Measurements from ENCODE around the gene CIDEA. TPM values are rescaled to one million over a fixed set of nuclear protein-coding genes. Genes with fewer than 3 reads are reported as not detected.

Gene CIDEA
- polyA plus RNA-seq, 1 experiment, result 0.17 TPM

DNA sequence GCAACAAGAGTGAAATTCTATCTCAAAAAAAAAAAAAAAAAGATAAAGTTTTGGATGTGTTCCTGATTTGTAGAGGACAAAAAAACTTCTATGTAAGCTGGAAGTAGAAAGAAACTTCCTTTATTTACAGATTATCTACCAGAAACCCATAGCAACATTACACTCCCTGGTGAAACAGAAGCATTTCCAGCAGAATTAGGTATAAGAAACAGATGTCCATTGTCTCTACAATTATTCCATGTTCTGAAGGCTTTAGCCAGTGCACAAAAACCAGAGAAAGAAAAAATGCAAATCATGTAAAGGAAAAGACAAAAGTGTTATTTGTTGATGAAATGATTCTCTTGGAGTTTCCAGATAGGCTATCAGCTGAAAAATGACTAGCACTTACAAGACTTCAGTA is 58.8 kb downstream of the CIDEA start:
- Histone ChIP-seq H3K27ac (ENCODE audit: low read depth, low read length) (no peak overlapping the region), H3K27me3 (ENCODE audit: control insufficient read depth, insufficient read depth, low read length) (no peaks in the 10 kb centered on the region), H3K4me3 (ENCODE audit: low read depth, low read length) (no peak overlapping the region), H3K9me3 (ENCODE audit: control insufficient read depth, insufficient read depth, low read length) (peaks cover 13% of the 10 kb centered on the region)
- DNase-seq (ENCODE audit: low read depth, low spot score), result no peak
- ChIA-PET POLR2A (interaction anchor here (1.0 kb wide), 1 partner anchor 25 kb away, joined by 5 read pairs; no protein-coding TSS in a partner anchor), CTCF (interaction anchor here (0.6 to 2.7 kb wide), 4 partner anchors 11 to 274 kb away, joined by 4 to 18 read pairs (median 10); no protein-coding TSS in a partner anchor)
- TF ChIP-seq, protein P1, sequence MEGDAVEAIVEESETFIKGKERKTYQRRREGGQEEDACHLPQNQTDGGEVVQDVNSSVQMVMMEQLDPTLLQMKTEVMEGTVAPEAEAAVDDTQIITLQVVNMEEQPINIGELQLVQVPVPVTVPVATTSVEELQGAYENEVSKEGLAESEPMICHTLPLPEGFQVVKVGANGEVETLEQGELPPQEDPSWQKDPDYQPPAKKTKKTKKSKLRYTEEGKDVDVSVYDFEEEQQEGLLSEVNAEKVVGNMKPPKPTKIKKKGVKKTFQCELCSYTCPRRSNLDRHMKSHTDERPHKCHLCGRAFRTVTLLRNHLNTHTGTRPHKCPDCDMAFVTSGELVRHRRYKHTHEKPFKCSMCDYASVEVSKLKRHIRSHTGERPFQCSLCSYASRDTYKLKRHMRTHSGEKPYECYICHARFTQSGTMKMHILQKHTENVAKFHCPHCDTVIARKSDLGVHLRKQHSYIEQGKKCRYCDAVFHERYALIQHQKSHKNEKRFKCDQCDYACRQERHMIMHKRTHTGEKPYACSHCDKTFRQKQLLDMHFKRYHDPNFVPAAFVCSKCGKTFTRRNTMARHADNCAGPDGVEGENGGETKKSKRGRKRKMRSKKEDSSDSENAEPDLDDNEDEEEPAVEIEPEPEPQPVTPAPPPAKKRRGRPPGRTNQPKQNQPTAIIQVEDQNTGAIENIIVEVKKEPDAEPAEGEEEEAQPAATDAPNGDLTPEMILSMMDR (IDR thresholded peaks at IDR 0.05; ENCODE audit: low read depth, low read length), result no peak

DNA sequence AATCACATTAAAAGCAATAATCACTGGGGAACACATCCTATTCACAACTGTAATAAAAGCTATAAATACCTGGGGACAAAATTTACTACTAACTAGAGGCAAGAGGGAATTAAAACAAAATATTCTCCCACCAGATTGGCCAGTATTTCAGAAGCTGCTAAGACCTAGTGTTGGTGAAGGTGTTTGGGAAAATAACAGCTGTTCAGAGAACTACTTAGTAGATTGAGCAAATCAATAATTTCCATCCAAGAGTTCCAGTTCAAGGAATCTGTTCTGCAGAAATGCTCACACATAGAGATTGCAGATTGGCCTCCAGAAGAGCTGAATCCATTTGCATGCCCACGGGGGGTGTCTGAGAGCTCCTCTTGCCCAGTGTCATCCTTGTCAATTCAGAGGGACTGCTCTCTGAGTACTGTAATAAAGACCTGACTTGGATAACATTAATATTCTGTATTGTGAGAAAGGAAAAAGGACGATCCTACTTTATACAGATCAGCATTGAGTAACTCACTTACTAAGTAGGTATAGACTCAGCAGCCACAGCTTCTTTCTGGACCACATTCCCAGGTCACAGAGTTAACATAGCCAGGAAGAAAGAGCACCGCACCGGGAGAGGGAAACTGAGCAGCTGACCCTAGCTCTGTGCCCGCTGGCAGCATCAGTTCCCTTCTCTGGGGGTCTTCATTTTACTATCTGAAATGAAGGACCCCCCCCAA is 59.5 kb downstream of the CIDEA start:
- no peak for DNase-seq (ENCODE audit: low read depth, low spot score)
- Histone ChIP-seq H3K27ac (ENCODE audit: low read depth, low read length) (no peak overlapping the region), H3K9me3 (ENCODE audit: control insufficient read depth, insufficient read depth, low read length) (peaks cover 13% of the 10 kb centered on the region), H3K27me3 (ENCODE audit: control insufficient read depth, insufficient read depth, low read length) (no peaks in the 10 kb centered on the region), H3K4me3 (ENCODE audit: low read depth, low read length) (no peak overlapping the region)
- CTCF ChIA-PET, result interaction anchor here (0.6 to 2.7 kb wide), 4 partner anchors 14 to 274 kb away, joined by 3 to 18 read pairs (median 9); no protein-coding TSS in a partner anchor
- TF ChIP-seq, protein P1 (IDR thresholded peaks at IDR 0.05; ENCODE audit: low read depth, low read length), result no peak
- POLR2A ChIA-PET, result interaction anchor here (0.7 to 1.9 kb wide), 3 partner anchors 35 to 63 kb away, joined by 3 to 6 read pairs (median 3); partner anchors contain the start of gene AFG3L2

GRCh38 chr18:12314591-12315305 is 60.6 kb downstream of the CIDEA start:
- H3K27ac ChIP-seq (ENCODE audit: low read depth, low read length), result no peak overlapping the region
- DNase-seq (ENCODE audit: low read depth, low spot score), result no peak
- H3K4me3 ChIP-seq (ENCODE audit: low read depth, low read length), result no peak overlapping the region
- peaks cover 13% of the 10 kb centered on the region for H3K9me3 ChIP-seq (ENCODE audit: control insufficient read depth, insufficient read depth, low read length)
- CTCF ChIA-PET, result interaction anchor here (0.6 to 2.7 kb wide), 6 partner anchors 12 to 275 kb away, joined by 3 to 18 read pairs (median 4); no protein-coding TSS in a partner anchor
- POLR2A ChIA-PET, result interaction anchor here (0.5 to 1.9 kb wide), 3 partner anchors 32 to 62 kb away, joined by 3 to 7 read pairs (median 6); partner anchors contain the start of gene AFG3L2
- TF ChIP-seq, protein P1 (IDR thresholded peaks at IDR 0.05; ENCODE audit: low read depth, low read length), result no peak
- H3K27me3 ChIP-seq (ENCODE audit: control insufficient read depth, insufficient read depth, low read length), result no peaks in the 10 kb centered on the region

GRCh38 chr18:12315490-12315889 is 61.3 kb downstream of the CIDEA start:
- no peaks in the 10 kb centered on the region for H3K27me3 ChIP-seq (ENCODE audit: control insufficient read depth, insufficient read depth, low read length)
- no peak overlapping the region for H3K27ac ChIP-seq (ENCODE audit: low read depth, low read length)
- peaks cover 12% of the 10 kb centered on the region for H3K9me3 ChIP-seq (ENCODE audit: control insufficient read depth, insufficient read depth, low read length)
- POLR2A ChIA-PET, result no interaction called here
- H3K4me3 ChIP-seq (ENCODE audit: low read depth, low read length), result no peak overlapping the region
- TF ChIP-seq, protein P1 (IDR thresholded peaks at IDR 0.05; ENCODE audit: low read depth, low read length), result no peak
- CTCF ChIA-PET, result interaction anchor here (1.0 to 4.4 kb wide), 6 partner anchors 12 to 79 kb away, joined by 3 to 37 read pairs (median 9); no protein-coding TSS in a partner anchor
- no peak for DNase-seq (ENCODE audit: low read depth, low spot score)
